ENCODE results near the gene GPR35.

The GPR35 gene

DNA sequence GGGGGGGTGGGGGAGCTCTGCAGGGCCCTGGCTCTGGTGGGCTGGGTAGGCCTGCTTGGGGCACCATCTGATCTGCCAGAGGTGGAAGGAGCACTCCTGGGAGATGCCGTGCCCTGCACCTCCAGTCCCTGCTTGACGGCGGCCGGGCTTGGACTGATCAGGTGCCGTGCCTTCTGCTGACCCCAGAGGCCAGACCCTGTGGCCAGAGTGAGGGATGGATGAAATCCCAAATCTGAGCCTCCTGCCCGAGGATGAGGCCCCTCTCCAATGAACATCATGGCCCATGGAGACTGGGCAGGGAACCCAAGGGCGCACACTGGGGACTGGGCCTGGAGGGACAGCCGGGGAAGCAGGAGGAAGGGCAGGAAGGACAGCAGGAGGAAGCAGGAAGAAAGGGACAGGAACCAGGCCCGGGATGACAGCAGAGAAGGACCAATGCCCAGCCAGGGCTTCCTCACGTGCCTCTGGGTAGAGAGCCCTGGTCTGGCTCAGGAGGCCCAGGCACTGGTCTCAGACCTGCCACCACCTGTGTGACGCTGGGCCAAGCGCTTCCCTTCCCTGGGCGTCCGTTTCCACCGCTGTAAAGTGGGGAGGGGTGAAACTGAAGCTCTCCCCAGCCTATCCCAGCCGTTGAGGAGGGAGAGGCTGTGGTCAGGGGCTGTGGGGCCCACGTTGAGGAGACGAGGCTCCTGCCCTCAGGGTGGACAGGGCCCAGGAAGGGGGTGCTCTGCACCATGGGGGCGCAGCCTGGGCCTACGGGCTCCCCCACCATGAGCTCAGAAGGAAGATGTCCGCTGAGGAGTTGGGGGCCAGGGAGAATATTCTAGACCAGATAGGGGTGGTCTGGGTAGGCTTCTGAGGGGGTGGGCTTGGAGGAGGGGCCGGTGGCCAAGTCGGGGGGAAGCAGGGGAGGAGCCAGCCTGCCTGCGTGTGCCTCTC lies 1.0 kb upstream of the GPR35 start:
- TF ChIP-seq, protein P1, sequence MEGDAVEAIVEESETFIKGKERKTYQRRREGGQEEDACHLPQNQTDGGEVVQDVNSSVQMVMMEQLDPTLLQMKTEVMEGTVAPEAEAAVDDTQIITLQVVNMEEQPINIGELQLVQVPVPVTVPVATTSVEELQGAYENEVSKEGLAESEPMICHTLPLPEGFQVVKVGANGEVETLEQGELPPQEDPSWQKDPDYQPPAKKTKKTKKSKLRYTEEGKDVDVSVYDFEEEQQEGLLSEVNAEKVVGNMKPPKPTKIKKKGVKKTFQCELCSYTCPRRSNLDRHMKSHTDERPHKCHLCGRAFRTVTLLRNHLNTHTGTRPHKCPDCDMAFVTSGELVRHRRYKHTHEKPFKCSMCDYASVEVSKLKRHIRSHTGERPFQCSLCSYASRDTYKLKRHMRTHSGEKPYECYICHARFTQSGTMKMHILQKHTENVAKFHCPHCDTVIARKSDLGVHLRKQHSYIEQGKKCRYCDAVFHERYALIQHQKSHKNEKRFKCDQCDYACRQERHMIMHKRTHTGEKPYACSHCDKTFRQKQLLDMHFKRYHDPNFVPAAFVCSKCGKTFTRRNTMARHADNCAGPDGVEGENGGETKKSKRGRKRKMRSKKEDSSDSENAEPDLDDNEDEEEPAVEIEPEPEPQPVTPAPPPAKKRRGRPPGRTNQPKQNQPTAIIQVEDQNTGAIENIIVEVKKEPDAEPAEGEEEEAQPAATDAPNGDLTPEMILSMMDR (IDR thresholded peaks at IDR 0.05; ENCODE audit: insufficient read depth, missing control alignments), result no peak
- FAIRE-seq, result no peak
- no peak for DNase-seq (ENCODE audit: insufficient read length, low spot score)

DNA sequence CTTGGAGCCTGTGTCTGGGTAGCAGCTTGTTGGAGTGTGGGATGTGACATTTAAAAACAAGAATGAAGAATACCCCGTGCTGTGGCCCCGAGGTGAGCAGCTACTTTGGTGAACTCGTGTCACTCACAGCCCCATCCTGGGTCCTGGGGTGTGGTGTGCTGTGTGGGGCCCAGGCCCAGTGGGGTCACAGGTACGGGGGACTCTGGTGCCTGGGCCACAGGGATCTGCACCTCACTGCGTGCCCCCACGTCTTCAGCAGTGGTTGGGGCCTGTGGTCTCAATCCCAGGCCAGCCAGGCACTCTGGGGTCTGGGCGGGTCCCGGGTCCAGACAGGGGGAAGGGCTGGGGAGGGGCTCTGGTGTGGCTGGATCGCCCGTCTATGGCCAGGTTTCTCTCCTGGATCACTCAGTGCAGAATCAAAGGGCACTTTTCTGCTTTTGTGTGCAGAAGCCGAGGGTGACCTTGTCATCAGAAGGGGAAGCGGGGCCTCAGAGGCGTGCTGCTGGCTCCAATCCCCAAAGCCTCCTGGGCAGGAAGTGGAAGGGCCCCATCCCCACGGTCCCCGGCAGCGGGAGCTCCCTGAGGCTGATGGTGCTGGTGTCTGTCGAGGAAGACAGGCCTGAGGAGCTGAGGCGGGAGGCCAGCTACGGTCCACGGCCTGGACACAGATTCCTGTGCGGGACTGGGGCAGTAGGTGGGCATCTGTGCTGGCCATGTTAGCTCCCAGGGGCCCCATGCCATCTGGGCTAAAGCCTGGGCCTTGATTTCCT lies 1.4 kb downstream of the GPR35 start:
- TF ChIP-seq, protein P1 (IDR thresholded peaks at IDR 0.05; ENCODE audit: insufficient read depth, missing control alignments), result no peak
- DNase-seq (ENCODE audit: insufficient read length, low spot score) (no peak), FAIRE-seq (no peak)

DNA sequence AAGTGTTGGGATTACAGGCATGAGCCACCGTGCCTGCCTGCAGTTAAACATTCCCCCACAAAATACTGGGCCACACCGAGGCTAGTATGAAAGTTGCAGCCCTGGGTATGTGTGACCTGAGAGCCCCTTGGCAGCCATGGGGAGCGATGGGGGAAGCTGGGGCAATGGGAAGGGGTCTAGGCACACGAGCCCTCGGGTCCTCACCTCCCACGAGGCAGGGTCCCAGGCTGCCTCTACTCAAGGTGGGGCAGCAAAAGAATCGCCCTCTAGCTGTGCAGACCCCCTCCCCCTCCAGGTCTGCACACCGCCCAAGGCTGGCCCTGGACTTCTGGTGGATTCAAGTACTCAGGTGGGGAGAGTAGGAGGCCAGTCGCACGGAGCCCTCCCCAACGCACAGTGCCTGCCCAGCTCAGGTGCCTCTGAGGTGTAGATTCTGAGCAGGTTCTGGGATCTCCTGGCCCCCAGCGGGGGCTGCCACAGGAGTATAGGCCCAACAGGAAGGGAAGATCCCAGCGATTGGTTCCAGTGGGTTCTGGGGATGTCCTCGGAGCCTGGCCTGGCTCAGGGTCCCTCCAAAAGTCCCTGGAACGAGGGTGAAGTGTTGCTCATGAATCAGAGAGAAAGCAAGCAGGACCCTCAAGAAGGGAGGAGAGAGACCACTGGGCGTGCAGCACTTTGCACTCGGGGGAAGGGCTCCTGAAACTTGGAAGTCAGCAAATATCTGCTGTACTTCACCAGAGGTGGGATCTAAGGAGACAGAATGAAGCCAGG lies 2.6 kb downstream of the GPR35 start:
- TF ChIP-seq, protein P1 (IDR thresholded peaks at IDR 0.05; ENCODE audit: insufficient read depth, missing control alignments), result no peak
- no peak for FAIRE-seq
- no peak for DNase-seq (ENCODE audit: insufficient read length, low spot score)

DNA sequence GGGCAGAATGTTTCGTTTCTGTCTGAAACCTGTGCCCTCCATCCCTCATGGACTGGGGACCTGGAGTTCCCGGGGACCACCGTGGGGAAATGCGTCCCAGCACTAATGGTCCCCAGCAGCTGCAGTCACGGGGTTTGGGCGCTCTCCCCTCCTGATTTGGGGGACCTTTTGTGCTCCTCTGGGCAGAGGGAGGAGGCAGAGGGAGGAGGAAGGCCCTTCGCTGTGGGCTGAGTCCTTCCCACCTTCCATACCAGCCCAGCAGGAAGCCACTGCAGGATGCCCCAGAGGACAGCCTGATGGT lies 3.2 kb downstream of the GPR35 start:
- DNase-seq (ENCODE audit: insufficient read length, low spot score) (no peak), FAIRE-seq (no peak)
- TF ChIP-seq, protein P1 (IDR thresholded peaks at IDR 0.05; ENCODE audit: insufficient read depth, missing control alignments), result no peak

DNA sequence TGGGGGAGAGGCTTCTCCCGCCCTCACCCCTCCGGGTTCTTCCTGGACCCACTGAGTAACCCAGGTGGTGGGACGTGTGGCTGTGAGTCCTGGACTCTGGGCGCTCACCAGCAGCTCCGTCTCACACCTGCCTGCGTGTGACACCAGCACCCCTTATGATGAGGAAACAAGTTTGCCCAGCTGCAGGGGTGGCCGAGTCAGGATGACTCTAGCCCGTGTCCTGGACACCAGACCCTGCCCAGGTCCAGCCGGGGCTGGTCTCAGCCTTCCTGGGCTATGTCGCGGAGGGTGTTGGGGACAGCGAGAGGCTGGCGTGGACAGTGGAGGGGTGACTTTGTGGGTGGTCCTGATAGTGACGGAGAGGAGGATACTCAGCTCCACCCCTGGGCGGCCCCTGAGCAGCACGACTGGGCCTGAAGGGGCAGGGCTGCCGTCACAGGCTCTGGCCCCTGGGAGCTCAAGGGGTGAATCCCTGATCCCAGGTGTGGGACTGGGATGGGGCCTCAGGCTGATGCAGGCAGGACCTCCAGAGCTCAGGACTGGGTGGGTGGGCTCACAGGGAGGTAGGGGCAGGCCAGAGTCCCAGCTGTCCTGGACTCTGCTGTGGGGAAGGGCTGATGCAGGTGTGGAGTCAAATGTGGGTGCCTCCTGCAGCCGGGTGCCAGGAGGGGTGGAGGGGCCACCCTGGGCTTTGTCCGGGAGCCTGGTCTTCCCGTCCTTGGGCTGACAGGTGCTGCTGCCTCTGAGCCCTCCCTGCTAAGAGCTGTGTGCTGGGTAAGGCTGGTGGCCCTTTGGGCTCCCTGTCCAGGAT lies 3.7 kb downstream of the GPR35 start:
- DNase-seq (ENCODE audit: insufficient read length, low spot score) (no peak), FAIRE-seq (no peak)
- TF ChIP-seq, protein P1 (IDR thresholded peaks at IDR 0.05; ENCODE audit: insufficient read depth, missing control alignments), result no peak

DNA sequence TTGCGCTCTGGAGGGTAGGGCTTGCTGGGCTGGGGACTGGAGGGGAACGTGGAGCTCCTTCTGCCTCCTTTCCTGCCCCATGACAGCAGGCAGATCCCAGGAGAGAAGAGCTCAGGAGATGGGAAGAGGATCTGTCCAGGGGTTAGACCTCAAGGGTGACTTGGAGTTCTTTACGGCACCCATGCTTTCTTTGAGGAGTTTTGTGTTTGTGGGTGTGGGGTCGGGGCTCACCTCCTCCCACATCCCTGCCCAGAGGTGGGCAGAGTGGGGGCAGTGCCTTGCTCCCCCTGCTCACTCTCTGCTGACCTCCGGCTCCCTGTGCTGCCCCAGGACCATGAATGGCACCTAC lies 4.3 kb downstream of the GPR35 start:
- FAIRE-seq (no peak), DNase-seq (ENCODE audit: insufficient read length, low spot score) (no peak)
- TF ChIP-seq, protein P1 (IDR thresholded peaks at IDR 0.05; ENCODE audit: insufficient read depth, missing control alignments), result no peak

All from D721Med (cell line).